HCT116 (cell line): Measurements from ENCODE around the gene SSR1. TPM values are rescaled to one million over a fixed set of nuclear protein-coding genes. Genes with fewer than 3 reads are reported as not detected.

Source experiments
- ATAC-seq: fragments of 200-7000 bp; cut with Tn5 transposase; 2 replicates; pipeline ENCODE4 v1.9.1; 2020; ENCODE audit warnings: mild to moderate bottlenecking, moderate library complexity
- BruUV-seq: library from RNA; stranded (reverse); fragments of 400-500 nt; replicated peaks from 2 replicates; lab custom pipeline; 2021; lab: Mats Ljungman, UMichigan
- CTCF ChIA-PET: fragments of 300-600 bp; sonication (Branson Sonifier 250); formaldehyde crosslinking; loops from one replicate; lab custom pipeline; 2021; ENCODE audit warnings: antibody characterized with exemption; lab: Charles Lee
- POLR2A ChIA-PET: fragments of 300-600, 350-600 bp; sonication (Branson Sonifier 250); formaldehyde crosslinking; loops from one replicate; lab custom pipeline; 2021; ENCODE audit warnings: antibody characterized with exemption; lab: Charles Lee
- RAD21 ChIA-PET, 2 experiments: fragments of 300-600 bp; sonication (Branson Sonifier 250); formaldehyde crosslinking; loops; one replicate each; lab custom pipeline; 2023; ENCODE audit warnings: low total read pairs in 2 of 2; ENCODE audit not compliant: uncharacterized antibody in 2 of 2, unreplicated experiment in 2 of 2, low non-redundant PET in 1 of 2; lab: Charles Lee
- DNase-seq: peaks from one replicate; pipeline ENCODE4 v3.0.0-alpha.2; 2010; ENCODE audit warnings: low read depth, low spot score
- H2AFZ ChIP-seq: fragments of 200-600 bp; shearing (Covaris generic), sonication (generic); 2 replicates; pipeline ENCODE4 v1.6.1; 2017; ENCODE audit warnings: low read depth, mixed run types, mixed read lengths, antibody characterized with exemption, low read length; ENCODE audit not compliant: poor library complexity, severe bottlenecking
- H3K27ac ChIP-seq: 2 replicates; pipeline ENCODE4 v1.5.1; 2012; ENCODE audit warnings: low read depth, low read length
- H3K27me3 ChIP-seq: fragments of 200-600 bp; sonication (generic); 2 replicates; pipeline ENCODE4 v1.6.1; 2016; ENCODE audit warnings: mixed run types, low read length, mixed read lengths; ENCODE audit not compliant: insufficient read depth
- H3K36me3 ChIP-seq, 2 experiments: fragments of 200-500 bp in 1 of 2; fragments of 200-600 bp in 1 of 2; sonication (Bioruptor generic) in 1 of 2; sonication (generic) in 1 of 2; 2 replicates each; pipeline versions ENCODE4 v1.5.1 to v1.6.1; 2014 to 2016; ENCODE audit warnings: low read length in 2 of 2, inconsistent platforms in 1 of 2, mixed read lengths in 1 of 2, mixed run types in 1 of 2; ENCODE audit not compliant: insufficient read depth in 2 of 2, control insufficient read depth in 1 of 2
- H3K4me1 ChIP-seq, 2 experiments: fragments of 200-600 bp in 1 of 2; sonication (generic) in 1 of 2; 2 replicates each; pipeline versions ENCODE4 v1.5.1 to v1.6.1; 2012 to 2017; ENCODE audit warnings: low read length in 2 of 2, inconsistent platforms in 1 of 2, mild to moderate bottlenecking in 1 of 2, mixed read lengths in 1 of 2, mixed run types in 1 of 2, moderate library complexity in 1 of 2; ENCODE audit not compliant: insufficient read depth in 2 of 2, control insufficient read depth in 1 of 2
- H3K4me2 ChIP-seq: fragments of 200-600 bp; sonication (generic); 2 replicates; pipeline ENCODE4 v1.6.1; 2017; ENCODE audit warnings: mixed run types, low read length, mixed read lengths
- H3K4me3 ChIP-seq, 2 experiments: fragments of 200-600 bp in 1 of 2; sonication (generic) in 1 of 2; replicated peaks in 1 of 2; 2 replicates each; pipeline ENCODE4 v1.5.1; 2011 to 2016; ENCODE audit warnings: low read length in 2 of 2, control low read depth in 1 of 2, low read depth in 1 of 2, mild to moderate bottlenecking in 1 of 2, mixed read lengths in 1 of 2, mixed run types in 1 of 2
- H3K79me2 ChIP-seq: fragments of 200-600 bp; sonication (generic); 2 replicates; pipeline ENCODE4 v1.6.1; 2017; ENCODE audit warnings: mild to moderate bottlenecking, mixed run types, low read length, moderate library complexity, mixed read lengths; ENCODE audit not compliant: insufficient read depth
- H3K9ac ChIP-seq: fragments of 200-600 bp; sonication (generic); 2 replicates; pipeline ENCODE4 v1.6.1; 2016; ENCODE audit warnings: low read length, mixed read lengths
- H3K9me2 ChIP-seq: fragments of 200-600 bp; sonication (generic), shearing (Covaris generic); 2 replicates; pipeline ENCODE4 v1.6.1; 2017; ENCODE audit warnings: mixed run types, mild to moderate bottlenecking, moderate library complexity; ENCODE audit not compliant: insufficient read depth
- H3K9me3 ChIP-seq, 2 experiments: fragments of 200-500 bp in 1 of 2; fragments of 200-600 bp in 1 of 2; sonication (Bioruptor generic) in 1 of 2; sonication (generic) in 1 of 2; 2 replicates each; pipeline ENCODE4 v1.6.1; 2014 to 2017; ENCODE audit warnings: low read length in 2 of 2, mixed read lengths in 2 of 2, inconsistent platforms in 1 of 2, low read depth in 1 of 2, mild to moderate bottlenecking in 1 of 2, mixed run types in 1 of 2, moderate library complexity in 1 of 2; ENCODE audit not compliant: control insufficient read depth in 1 of 2, insufficient read depth in 1 of 2
- H4K20me1 ChIP-seq: fragments of 200-600 bp; sonication (generic), shearing (Covaris generic); 2 replicates; pipeline ENCODE4 v1.6.1; 2017; ENCODE audit warnings: mixed run types, mild to moderate bottlenecking, moderate library complexity; ENCODE audit not compliant: insufficient read depth
- CBX3 ChIP-seq: IDR thresholded peaks from 2 replicates; pipeline ENCODE4 v1.6.1; 2012; ENCODE audit warnings: low read depth
- CEBPB ChIP-seq: IDR thresholded peaks from 2 replicates; pipeline ENCODE4 v1.6.1; 2012; ENCODE audit warnings: low read depth
- EGR1 ChIP-seq: IDR thresholded peaks from 2 replicates; pipeline ENCODE4 v1.6.1; 2012; ENCODE audit warnings: low read depth
- ELF1 ChIP-seq: IDR thresholded peaks from 2 replicates; pipeline ENCODE4 v1.6.1; 2012; ENCODE audit warnings: low read depth, borderline replicate concordance
- EZH2 ChIP-seq: fragments of 200-600 bp; sonication (generic); IDR thresholded peaks from 2 replicates; pipeline ENCODE4 v1.6.1; 2017; ENCODE audit warnings: antibody characterized with exemption, mixed run types
- EZH2phosphoT487 ChIP-seq: fragments of 200-600 bp; IDR thresholded peaks from 2 replicates; pipeline ENCODE4 v1.6.1; 2018; ENCODE audit warnings: antibody characterized with exemption, borderline replicate concordance
- FOSL1 ChIP-seq: IDR thresholded peaks from 2 replicates; pipeline ENCODE4 v1.6.1; 2012; ENCODE audit warnings: low read depth
- JUND ChIP-seq: IDR thresholded peaks from 2 replicates; pipeline ENCODE4 v1.6.1; 2012
- TCF7L2 ChIP-seq: IDR thresholded peaks from 2 replicates; pipeline ENCODE4 v1.7.0; 2011; ENCODE audit warnings: borderline replicate concordance, inconsistent platforms; ENCODE audit not compliant: insufficient read depth, insufficient read length; ENCODE audit errors: extremely low read depth
- YY1 ChIP-seq: IDR thresholded peaks from 2 replicates; pipeline ENCODE4 v1.6.1; 2011; ENCODE audit warnings: low read length, low read depth, moderate library complexity, mild to moderate bottlenecking; ENCODE audit not compliant: insufficient replicate concordance; ENCODE audit errors: extremely low read depth
- intact Hi-C: fragments of 100-400 bp; cut with micrococcal nuclease; formaldehyde crosslinking; loops from 2 replicates; pipeline ENCODE4 v1.10.0; 2022
- total RNA-seq: library from RNA; stranded (reverse); gene quantifications from one replicate; pipeline ENCODE4 v1.2.1, GENCODE V29; 2021; ENCODE audit not compliant: unreplicated experiment
- TF ChIP-seq, protein P1 (sequence below): IDR thresholded peaks from 2 replicates; pipeline ENCODE4 v1.6.1; 2012; ENCODE audit warnings: low read depth
- TF ChIP-seq, protein P2 (sequence below): IDR thresholded peaks from 2 replicates; pipeline ENCODE4 v1.6.1; 2012
- TF ChIP-seq, protein P3 (sequence below): IDR thresholded peaks from 2 replicates; pipeline ENCODE4 v1.6.1; 2012

The SSR1 gene
- total RNA-seq, 1 experiment from 2014 or later: 127 TPM

DNA sequence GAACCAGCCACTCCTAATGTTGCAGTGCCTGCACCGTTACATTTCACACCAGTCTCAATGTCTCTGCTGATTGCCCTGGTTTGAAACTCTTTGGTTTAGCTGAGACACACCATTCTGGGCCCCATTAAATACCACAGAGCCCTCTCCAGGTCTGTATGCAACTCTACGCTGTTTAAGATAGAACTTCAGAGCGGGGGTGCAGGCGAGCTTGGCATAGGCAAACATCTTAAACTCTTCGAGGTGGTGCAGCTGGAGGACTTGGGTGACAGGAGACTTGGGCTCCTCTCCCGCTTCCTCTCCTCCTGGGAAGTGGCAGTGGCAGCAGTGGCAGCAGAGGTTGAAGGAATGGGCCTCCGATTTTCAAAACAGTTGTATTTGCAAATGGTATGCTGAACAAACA, 18.5 kb upstream of the SSR1 start:
- POLR2A ChIA-PET: no interaction called here

More for the DNA sequence above, 18.5 kb upstream of the SSR1 start:
- CTCF ChIA-PET: no interaction called here
- TF ChIP-seq, protein P1, sequence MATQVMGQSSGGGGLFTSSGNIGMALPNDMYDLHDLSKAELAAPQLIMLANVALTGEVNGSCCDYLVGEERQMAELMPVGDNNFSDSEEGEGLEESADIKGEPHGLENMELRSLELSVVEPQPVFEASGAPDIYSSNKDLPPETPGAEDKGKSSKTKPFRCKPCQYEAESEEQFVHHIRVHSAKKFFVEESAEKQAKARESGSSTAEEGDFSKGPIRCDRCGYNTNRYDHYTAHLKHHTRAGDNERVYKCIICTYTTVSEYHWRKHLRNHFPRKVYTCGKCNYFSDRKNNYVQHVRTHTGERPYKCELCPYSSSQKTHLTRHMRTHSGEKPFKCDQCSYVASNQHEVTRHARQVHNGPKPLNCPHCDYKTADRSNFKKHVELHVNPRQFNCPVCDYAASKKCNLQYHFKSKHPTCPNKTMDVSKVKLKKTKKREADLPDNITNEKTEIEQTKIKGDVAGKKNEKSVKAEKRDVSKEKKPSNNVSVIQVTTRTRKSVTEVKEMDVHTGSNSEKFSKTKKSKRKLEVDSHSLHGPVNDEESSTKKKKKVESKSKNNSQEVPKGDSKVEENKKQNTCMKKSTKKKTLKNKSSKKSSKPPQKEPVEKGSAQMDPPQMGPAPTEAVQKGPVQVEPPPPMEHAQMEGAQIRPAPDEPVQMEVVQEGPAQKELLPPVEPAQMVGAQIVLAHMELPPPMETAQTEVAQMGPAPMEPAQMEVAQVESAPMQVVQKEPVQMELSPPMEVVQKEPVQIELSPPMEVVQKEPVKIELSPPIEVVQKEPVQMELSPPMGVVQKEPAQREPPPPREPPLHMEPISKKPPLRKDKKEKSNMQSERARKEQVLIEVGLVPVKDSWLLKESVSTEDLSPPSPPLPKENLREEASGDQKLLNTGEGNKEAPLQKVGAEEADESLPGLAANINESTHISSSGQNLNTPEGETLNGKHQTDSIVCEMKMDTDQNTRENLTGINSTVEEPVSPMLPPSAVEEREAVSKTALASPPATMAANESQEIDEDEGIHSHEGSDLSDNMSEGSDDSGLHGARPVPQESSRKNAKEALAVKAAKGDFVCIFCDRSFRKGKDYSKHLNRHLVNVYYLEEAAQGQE: no peak
- TF ChIP-seq CBX3 (no peak), EZH2phosphoT487 (no peak), JUND (no peak), FOSL1 (no peak), ELF1 (no peak), CEBPB (no peak), TCF7L2 (no peak), EGR1 (no peak), EZH2 (no peak), YY1 (no peak)
- TF ChIP-seq, protein P2, sequence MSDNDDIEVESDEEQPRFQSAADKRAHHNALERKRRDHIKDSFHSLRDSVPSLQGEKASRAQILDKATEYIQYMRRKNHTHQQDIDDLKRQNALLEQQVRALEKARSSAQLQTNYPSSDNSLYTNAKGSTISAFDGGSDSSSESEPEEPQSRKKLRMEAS: no peak
- TF ChIP-seq, protein P3, sequence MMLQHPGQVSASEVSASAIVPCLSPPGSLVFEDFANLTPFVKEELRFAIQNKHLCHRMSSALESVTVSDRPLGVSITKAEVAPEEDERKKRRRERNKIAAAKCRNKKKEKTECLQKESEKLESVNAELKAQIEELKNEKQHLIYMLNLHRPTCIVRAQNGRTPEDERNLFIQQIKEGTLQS: no peak
- RAD21 ChIA-PET: no interaction called here
- intact Hi-C loops: no loop called here
- Histone ChIP-seq H3K9me2 (no peaks in the 10 kb centered on the region), H3K36me3 (no peaks in the 10 kb centered on the region), H3K27me3 (no peaks in the 10 kb centered on the region), H2AFZ (no peak overlapping the region), H3K4me2 (no peak overlapping the region), H3K9me3 (no peaks in the 10 kb centered on the region), H3K4me3 (no peak overlapping the region), H3K27ac (no peak overlapping the region), H3K9ac (no peak overlapping the region), H4K20me1 (no peaks in the 10 kb centered on the region), H3K4me1 (no peaks in the 10 kb centered on the region), H3K79me2 (no peaks in the 10 kb centered on the region)
- DNase-seq: no peak
- BruUV-seq: no TSS peak
- no peak for ATAC-seq
